Measurements from ENCODE around the gene SAMHD1. TPM values are rescaled to one million over a fixed set of nuclear protein-coding genes. Genes with fewer than 3 reads are reported as not detected.

SAMHD1 gene
- total and polyA plus RNA-seq, 2 of the 13 experiments (the other 11 are each of a cell fraction or from before 2014, with no cell fraction given) = 16.9 to 43.5 TPM

- TF ChIP-seq ZNF142 (CRISPR knock-in tag; IDR thresholded peaks at IDR 0.05) (no peak), ZNF564 (CRISPR knock-in tag; IDR thresholded peaks at IDR 0.05) (0 out of 2 replicates have a peak, but pooled peaks have one; percentile 19), ZNF205 (CRISPR knock-in tag; IDR thresholded peaks at IDR 0.05) (no peak), CBX1 (IDR thresholded peaks at IDR 0.05; ENCODE audit: low read depth) (no peak), HNF4G (IDR thresholded peaks at IDR 0.05; ENCODE audit: borderline replicate concordance, low read depth, low read length) (no peak), HNF4G (CRISPR knock-in tag; IDR thresholded peaks at IDR 0.05; ENCODE audit: borderline replicate concordance, low read depth) (0 out of 2 replicates have a peak, but pooled peaks have one; percentile 57), NRL (CRISPR knock-in tag; IDR thresholded peaks at IDR 0.05; ENCODE audit: borderline replicate concordance) (peak; percentile 67; the same call in 1 of the 2 replicates), ZMYM4 (CRISPR knock-in tag; IDR thresholded peaks at IDR 0.05) (peak; percentile 86), ZNF333 (CRISPR knock-in tag; IDR thresholded peaks at IDR 0.05; ENCODE audit: borderline replicate concordance) (peak; percentile 93; the same call in 1 of the 2 replicates), SNAPC5 (CRISPR knock-in tag; IDR thresholded peaks at IDR 0.05; ENCODE audit: borderline replicate concordance) (no peak), SUZ12 (IDR thresholded peaks at IDR 0.05; ENCODE audit: low read depth, low read length) (no peak), ZNF768 (CRISPR knock-in tag; IDR thresholded peaks at IDR 0.05) (peak; percentile 36; the same call in 1 of the 2 replicates), SP1 (IDR thresholded peaks at IDR 0.05) (no peak), SP1 (CRISPR knock-in tag; IDR thresholded peaks at IDR 0.05) (peak; percentile 57), ZNF776 (CRISPR knock-in tag; IDR thresholded peaks at IDR 0.05) (0 out of 2 replicates have a peak, but pooled peaks have one; percentile 54), THYN1 (CRISPR knock-in tag; IDR thresholded peaks at IDR 0.05; ENCODE audit: borderline replicate concordance, low read depth) (no peak), GABPB1 (CRISPR knock-in tag; IDR thresholded peaks at IDR 0.05) (peak; percentile 31; the same call in 1 of the 2 replicates), PRDM15 (CRISPR knock-in tag; IDR thresholded peaks at IDR 0.05) (no peak)
- TF ChIP-seq, protein P1, sequence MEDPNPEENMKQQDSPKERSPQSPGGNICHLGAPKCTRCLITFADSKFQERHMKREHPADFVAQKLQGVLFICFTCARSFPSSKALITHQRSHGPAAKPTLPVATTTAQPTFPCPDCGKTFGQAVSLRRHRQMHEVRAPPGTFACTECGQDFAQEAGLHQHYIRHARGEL (CRISPR knock-in tag; IDR thresholded peaks at IDR 0.05) = peak; percentile 69; the same call in 1 of the 2 replicates
Measured at GRCh38 chr20:36886859-36887751, 64.4 kb downstream of the SAMHD1 start (continued).
